LHCN-M2 (cell line): ENCODE measurements around the gene RSPH3. TPM values are rescaled to one million over a fixed set of nuclear protein-coding genes. Genes with fewer than 3 reads are reported as not detected.
A peak's percentile ranks its signal among the peaks of the same experiment; 100 is the strongest.
"Not testable (repeated sequence)": the region's sequence is repeated elsewhere in the genome, so short reads cannot be mapped to it uniquely, and the experiment has no call there.

ENCODE experiments used
- DNase-seq: peaks from one replicate; pipeline ENCODE4 v3.0.0-alpha.2; 2012; ENCODE audit warnings: low read depth
- polyA plus RNA-seq: library from polyadenylated mRNA; unstranded; fragments of >200 nt; gene quantifications from one replicate; pipeline ENCODE4 v1.2.1, GENCODE V29; 2012; ENCODE audit warnings: missing spikeins
- total RNA-seq: library from RNA; depleted of rRNA; stranded (reverse); fragments of >200 nt; gene quantifications from 2 replicates; pipeline ENCODE4 v1.2.3, GENCODE V29; 2014; rRNA removed

The RSPH3 gene, protein sequence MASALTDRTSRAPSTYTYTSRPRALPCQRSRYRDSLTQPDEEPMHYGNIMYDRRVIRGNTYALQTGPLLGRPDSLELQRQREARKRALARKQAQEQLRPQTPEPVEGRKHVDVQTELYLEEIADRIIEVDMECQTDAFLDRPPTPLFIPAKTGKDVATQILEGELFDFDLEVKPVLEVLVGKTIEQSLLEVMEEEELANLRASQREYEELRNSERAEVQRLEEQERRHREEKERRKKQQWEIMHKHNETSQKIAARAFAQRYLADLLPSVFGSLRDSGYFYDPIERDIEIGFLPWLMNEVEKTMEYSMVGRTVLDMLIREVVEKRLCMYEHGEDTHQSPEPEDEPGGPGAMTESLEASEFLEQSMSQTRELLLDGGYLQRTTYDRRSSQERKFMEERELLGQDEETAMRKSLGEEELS
- 4.6 and 5.1 TPM in 2 replicates for total RNA-seq
- 3.3 TPM for polyA plus RNA-seq

DNA sequence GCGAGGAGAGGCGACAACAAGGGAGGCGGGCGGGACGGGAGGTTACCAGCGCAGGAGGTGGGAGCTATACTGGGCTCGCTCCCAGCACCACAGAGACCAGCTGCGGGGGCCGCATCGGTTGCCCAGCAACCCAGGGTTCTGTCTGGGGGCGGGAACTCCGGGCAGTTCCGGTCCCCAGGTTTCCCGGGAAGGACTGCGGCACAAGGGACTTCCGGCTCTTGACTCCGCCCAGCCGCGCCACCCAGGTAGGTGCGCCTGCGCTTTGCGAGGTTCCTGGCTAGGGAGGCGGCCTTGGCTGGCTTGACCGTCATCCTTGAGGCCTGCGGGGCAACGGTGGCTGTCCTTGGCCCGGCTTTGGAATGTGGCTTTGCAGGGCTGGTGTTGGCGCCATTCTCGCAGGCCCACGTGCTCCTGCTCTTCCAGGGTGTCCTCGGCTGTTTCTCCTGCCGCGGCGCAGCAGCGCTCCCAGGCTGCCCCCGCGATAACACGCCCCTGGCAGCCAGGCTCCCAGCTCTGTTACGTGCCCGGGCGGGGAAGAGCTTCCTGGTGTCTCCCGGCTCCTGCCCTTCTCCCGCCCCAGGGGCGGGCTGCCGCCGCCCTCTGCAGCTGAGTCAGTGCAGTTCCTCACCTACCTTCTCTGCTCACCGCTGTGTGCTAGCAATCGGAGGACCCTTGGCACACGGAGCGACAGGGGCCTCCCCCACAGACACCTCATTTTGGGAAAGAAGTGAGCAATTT, at the start of gene RSPH3:
Gene RSPH3 (minus strand): TSS at position 537 of the 738 bp plus-strand sequence. CDS start 652 bp downstream, outside the sequence.
- peak; percentile 90 for DNase-seq

GRCh38 chr6:159047891-159048685, 48.1 kb upstream of the RSPH3 start:
- no peak for DNase-seq

- no peak for DNase-seq
These were observed 45.8 kb upstream of the RSPH3 start for GRCh38 chr6:159045801-159046200.

- peak; percentile 6 for DNase-seq
These were observed 45.1 kb upstream of the RSPH3 start, which contains the start of gene TAGAP for GRCh38 chr6:159044899-159045727. Gene TAGAP (minus strand): TSS chr6:159044991. CDS start chr6:159044146, 845 bp downstream.

DNA sequence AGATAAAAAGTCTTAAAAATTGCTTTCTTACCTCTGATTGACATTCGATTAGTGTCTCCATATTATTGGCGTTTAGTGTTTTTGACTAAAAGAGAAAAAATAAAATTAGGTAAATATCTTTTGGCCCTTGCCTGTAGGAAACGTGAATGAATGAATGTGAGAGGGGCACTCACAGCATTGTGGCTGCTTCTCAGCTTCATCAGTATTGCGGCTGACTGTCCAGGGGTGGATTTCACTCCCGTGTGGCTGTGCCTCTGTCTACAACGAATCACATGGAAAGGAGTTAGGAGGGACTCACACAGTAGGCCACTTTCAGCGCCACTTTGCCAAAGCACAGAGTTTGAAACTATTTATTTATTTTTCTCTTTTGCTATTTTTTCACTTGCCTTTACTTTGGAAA, 43.9 kb upstream of the RSPH3 start:
- no peak for DNase-seq

- DNase-seq, result no peak
These were observed 43.2 kb upstream of the RSPH3 start for GRCh38 chr6:159043251-159043650.

DNA sequence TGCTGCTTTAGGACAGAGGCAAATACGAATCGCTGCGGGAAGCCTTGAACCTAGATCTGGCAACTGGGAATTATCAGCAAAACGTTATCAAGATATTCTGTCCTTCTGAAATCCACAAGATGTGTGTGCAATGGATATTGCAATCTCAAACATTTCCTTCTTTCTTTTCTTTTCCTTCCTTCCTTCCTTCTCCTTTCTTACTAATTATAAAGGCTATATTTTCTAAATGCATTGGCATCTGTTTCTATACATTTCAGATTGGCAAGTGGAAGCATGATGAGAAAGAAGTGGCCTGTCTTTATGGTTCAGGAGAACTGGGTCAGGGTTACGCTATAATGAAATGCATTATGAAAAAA, 42.8 kb upstream of the RSPH3 start:
- DNase-seq, result no peak

- DNase-seq, result peak; percentile 39
These were observed 42.2 kb upstream of the RSPH3 start for GRCh38 chr6:159042003-159042825.

DNA sequence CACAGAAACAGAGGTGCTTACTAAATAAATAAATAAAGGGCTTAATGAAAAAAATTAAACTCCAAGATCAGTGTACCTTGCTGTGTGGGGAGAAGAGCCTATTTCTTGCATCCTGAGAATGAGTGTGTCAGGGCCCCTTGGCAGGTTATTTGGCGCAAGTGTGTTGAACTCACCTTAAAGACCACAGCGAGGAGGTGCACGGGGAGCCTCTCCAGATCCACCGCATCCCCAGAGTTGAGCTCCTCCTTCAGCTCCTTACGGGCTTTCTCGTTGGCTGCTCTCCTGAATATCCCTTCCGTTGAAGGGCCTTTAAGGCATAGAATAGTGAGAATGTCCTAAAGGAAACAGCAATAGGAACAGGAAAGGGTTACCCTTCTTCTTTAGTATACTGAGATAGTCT, 41.2 kb upstream of the RSPH3 start:
- no peak for DNase-seq

- no peak for DNase-seq
These were observed 39.9 kb upstream of the RSPH3 start for GRCh38 chr6:159039885-159040258.

GRCh38 chr6:159038914-159039884, 39.2 kb upstream of the RSPH3 start:
- peak; percentile 32 for DNase-seq

GRCh38 chr6:159038318-159038717, 38.3 kb upstream of the RSPH3 start:
- DNase-seq, result not testable (repeated sequence)

DNA sequence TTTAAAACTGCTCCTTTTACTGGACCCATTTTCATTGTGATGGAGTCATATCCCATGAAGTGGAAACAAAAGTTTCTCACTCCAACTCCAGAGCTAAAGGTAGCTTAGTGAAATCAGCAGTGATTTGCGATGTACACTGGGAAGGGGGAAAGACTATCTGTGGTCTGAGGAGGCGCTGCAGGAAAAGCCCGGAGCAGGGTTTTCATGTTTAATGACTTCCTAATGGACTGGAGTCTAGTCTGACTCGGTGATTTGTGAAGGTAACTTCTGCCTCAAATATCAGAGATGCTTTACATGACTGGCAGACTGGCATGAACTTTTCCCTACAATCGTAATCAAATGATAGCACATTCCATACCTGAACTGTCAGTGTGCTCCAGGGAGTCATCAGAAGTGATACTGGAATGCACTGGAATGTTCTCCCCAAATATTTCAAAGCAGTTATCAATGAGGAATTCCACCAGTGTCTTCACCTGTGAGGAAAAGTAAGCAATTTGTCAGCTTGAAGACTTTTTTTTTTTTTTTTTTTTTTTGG, 37.8 kb upstream of the RSPH3 start:
- DNase-seq, result no peak

- DNase-seq, result no peak
These were observed 36.7 kb upstream of the RSPH3 start for GRCh38 chr6:159036673-159037072.

GRCh38 chr6:159035891-159036290, 35.9 kb upstream of the RSPH3 start:
- no peak for DNase-seq

DNA sequence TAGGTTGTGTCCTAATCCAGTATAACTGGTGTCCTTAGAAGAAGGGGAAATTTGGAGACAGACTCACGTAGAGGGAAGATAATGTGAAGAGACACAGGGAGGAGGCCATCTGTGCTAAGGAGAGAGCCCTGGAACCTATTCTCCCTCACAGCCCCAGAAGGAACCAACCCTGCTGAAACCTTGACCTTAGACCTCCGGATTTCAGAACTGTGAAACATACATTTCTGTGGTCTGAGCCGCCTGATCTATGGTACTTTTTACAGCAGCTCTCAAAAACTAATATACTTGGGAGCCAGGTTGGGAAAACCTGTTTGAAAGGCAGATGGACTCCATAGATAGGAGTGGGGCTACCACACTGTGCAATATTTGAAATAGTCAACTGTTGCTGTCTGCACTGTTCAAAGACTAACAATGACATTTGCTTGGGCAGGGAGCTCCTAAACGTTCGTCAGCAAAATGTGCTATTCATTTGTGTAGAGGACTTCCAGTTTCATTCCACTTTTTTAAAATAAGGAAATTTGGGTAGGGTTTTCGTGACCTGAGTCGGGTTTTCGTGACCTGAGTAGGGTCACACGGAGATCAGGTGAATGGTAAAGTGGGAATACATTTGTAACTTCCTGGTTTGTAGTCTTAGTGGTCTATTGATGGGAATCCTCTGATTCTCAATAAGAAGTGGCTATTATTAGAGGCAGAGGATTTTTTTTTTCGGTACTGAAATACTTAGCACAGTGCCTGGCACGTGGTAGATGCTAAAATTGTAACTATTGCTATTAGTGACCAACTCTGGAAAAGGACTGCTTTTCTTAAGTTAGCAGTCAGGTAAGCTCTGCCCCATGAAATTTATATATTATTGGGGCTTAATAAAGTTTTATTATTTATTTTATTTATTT, 33.4 kb upstream of the RSPH3 start:
- DNase-seq, result no peak

GRCh38 chr6:159031846-159032245, 31.8 kb upstream of the RSPH3 start:
- DNase-seq, result no peak

GRCh38 chr6:159030168-159030567, 30.2 kb upstream of the RSPH3 start:
- no peak for DNase-seq
